Neural crest cell (in vitro differentiated cells): ENCODE data around the gene SPATA19. TPM values are rescaled to one million over a fixed set of nuclear protein-coding genes. Genes with fewer than 3 reads are reported as not detected.
A peak's percentile ranks its signal among the peaks of the same experiment; 100 is the strongest.

ENCODE experiments used
- DNase-seq: peaks from one replicate; pipeline ENCODE4 v3.0.0; 2021; ENCODE audit warnings: low read depth, mixed read lengths, low spot score
- H3K27ac Mint-ChIP-seq: one replicate; pipeline ENCODE4 v1.8.0; 2021; ENCODE audit warnings: mild to moderate bottlenecking, mixed read lengths; ENCODE audit not compliant: unreplicated experiment
- H3K27me3 Mint-ChIP-seq: 2 replicates; pipeline ENCODE4 v1.8.0; 2021; ENCODE audit warnings: low read depth, mild to moderate bottlenecking, mixed read lengths
- H3K36me3 Mint-ChIP-seq: 2 replicates; pipeline ENCODE4 v1.8.0; 2021; ENCODE audit warnings: low read depth, mild to moderate bottlenecking, mixed read lengths
- H3K4me1 Mint-ChIP-seq: 2 replicates; pipeline ENCODE4 v1.8.0; 2021; ENCODE audit warnings: mixed read lengths
- H3K4me3 Mint-ChIP-seq: one replicate; pipeline ENCODE4 v1.8.0; 2021; ENCODE audit warnings: mild to moderate bottlenecking, mixed read lengths
- H3K9me3 Mint-ChIP-seq: 2 replicates; pipeline ENCODE4 v1.8.0; 2021; ENCODE audit warnings: mixed read lengths
- CTCF ChIP-seq: fragments of 200-600 bp; sonication (generic); conservative IDR thresholded peaks from 2 replicates; pipeline ENCODE4 v1.5.0; 2021; ENCODE audit warnings: antibody characterized with exemption, mild to moderate bottlenecking
- total RNA-seq: library from RNA; stranded (reverse); gene quantifications from 2 replicates; pipeline ENCODE4 v1.2.1, GENCODE V29; 2021

The SPATA19 gene
- total RNA-seq, 1 donor from 2014 or later = not detected

GRCh38 chr11:133830931-133831907 is 14.1 kb downstream of the SPATA19 start:
- peak; percentile 58 for TF ChIP-seq CTCF
- H3K27ac Mint-ChIP-seq = no peak overlapping the region

GRCh38 chr11:133829566-133829965 is 15.7 kb downstream of the SPATA19 start:
- no peak overlapping the region for H3K27ac Mint-ChIP-seq
- H3K4me1 Mint-ChIP-seq = peaks cover 18% of the 10 kb centered on the region
- peaks cover 8% of the 10 kb centered on the region for H3K27me3 Mint-ChIP-seq
- H3K36me3 Mint-ChIP-seq = no peaks in the 10 kb centered on the region
- DNase-seq = no peak
- TF ChIP-seq CTCF = no peak
- no peaks in the 10 kb centered on the region for H3K9me3 Mint-ChIP-seq
- no peak overlapping the region for H3K4me3 Mint-ChIP-seq

More at GRCh38 chr11:133830931-133831907, 14.1 kb downstream of the SPATA19 start:
- no peaks in the 10 kb centered on the region for H3K36me3 Mint-ChIP-seq
- peaks cover 17% of the 10 kb centered on the region for H3K4me1 Mint-ChIP-seq
- H3K9me3 Mint-ChIP-seq = no peaks in the 10 kb centered on the region
- peaks cover 11% of the 10 kb centered on the region for H3K27me3 Mint-ChIP-seq
- peak overlapping the region; percentile 57 for H3K4me3 Mint-ChIP-seq
- no peak for DNase-seq

GRCh38 chr11:133828871-133829270 is 16.4 kb downstream of the SPATA19 start:
- Mint-ChIP-seq H3K4me3 (no peak overlapping the region), H3K27me3 (peaks cover 8% of the 10 kb centered on the region), H3K36me3 (no peaks in the 10 kb centered on the region), H3K4me1 (peaks cover 17% of the 10 kb centered on the region), H3K27ac (no peak overlapping the region), H3K9me3 (no peaks in the 10 kb centered on the region)
- TF ChIP-seq CTCF = no peak
- no peak for DNase-seq

- DNase-seq = no peak
- Mint-ChIP-seq H3K4me3 (no peak overlapping the region), H3K27me3 (peaks cover 8% of the 10 kb centered on the region), H3K4me1 (peaks cover 18% of the 10 kb centered on the region), H3K9me3 (no peaks in the 10 kb centered on the region), H3K27ac (no peak overlapping the region), H3K36me3 (no peaks in the 10 kb centered on the region)
- no peak for TF ChIP-seq CTCF
Observed at GRCh38 chr11:133827556-133827955, 17.8 kb downstream of the SPATA19 start.

- H3K36me3 Mint-ChIP-seq = no peaks in the 10 kb centered on the region
- H3K4me3 Mint-ChIP-seq = no peak overlapping the region
- H3K9me3 Mint-ChIP-seq = no peaks in the 10 kb centered on the region
- peaks cover 5% of the 10 kb centered on the region for H3K27me3 Mint-ChIP-seq
- peak overlapping the region; percentile 96 for H3K27ac Mint-ChIP-seq
- peaks cover 20% of the 10 kb centered on the region for H3K4me1 Mint-ChIP-seq
- no peak for TF ChIP-seq CTCF
- no peak for DNase-seq
Observed at GRCh38 chr11:133826866-133827265, 18.4 kb downstream of the SPATA19 start.
